Suprapubic skin (tissue), 3 donors: Measurements from ENCODE around the gene CAV3.

Source experiments
- POLR2A ChIP-seq, 2 donors: fragments of 450-650 bp; IDR thresholded peaks; one replicate each; pipeline ENCODE4 v1.6.1; 2017; ENCODE audit warnings: antibody characterized with exemption in 2 of 2, mild to moderate bottlenecking in 2 of 2, moderate library complexity in 2 of 2
- TF ChIP-seq, protein P1 (sequence below), 2 donors: fragments of 200-600 bp in 1 of 2; fragments of 450-650 bp in 1 of 2; sonication (generic) in 1 of 2; IDR thresholded peaks; one replicate each; pipeline ENCODE4 v1.5.1; 2016 to 2019; ENCODE audit warnings: antibody characterized with exemption in 2 of 2, mild to moderate bottlenecking in 1 of 2, moderate library complexity in 1 of 2

- TF ChIP-seq, protein P1, sequence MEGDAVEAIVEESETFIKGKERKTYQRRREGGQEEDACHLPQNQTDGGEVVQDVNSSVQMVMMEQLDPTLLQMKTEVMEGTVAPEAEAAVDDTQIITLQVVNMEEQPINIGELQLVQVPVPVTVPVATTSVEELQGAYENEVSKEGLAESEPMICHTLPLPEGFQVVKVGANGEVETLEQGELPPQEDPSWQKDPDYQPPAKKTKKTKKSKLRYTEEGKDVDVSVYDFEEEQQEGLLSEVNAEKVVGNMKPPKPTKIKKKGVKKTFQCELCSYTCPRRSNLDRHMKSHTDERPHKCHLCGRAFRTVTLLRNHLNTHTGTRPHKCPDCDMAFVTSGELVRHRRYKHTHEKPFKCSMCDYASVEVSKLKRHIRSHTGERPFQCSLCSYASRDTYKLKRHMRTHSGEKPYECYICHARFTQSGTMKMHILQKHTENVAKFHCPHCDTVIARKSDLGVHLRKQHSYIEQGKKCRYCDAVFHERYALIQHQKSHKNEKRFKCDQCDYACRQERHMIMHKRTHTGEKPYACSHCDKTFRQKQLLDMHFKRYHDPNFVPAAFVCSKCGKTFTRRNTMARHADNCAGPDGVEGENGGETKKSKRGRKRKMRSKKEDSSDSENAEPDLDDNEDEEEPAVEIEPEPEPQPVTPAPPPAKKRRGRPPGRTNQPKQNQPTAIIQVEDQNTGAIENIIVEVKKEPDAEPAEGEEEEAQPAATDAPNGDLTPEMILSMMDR (IDR thresholded peaks at IDR 0.05), result no peak
- no peak for TF ChIP-seq POLR2A (IDR thresholded peaks at IDR 0.05)
These were observed 59.6 kb downstream of the CAV3 start for GRCh38 chr3:8793242-8793641.
